HL-60 (cell line): Measurements from ENCODE around the gene DPYSL5.

Source experiments
- TF ChIP-seq, protein P1 (sequence below): IDR thresholded peaks from one replicate; pipeline ENCODE4 v1.5.1; 2011; ENCODE audit warnings: low read length, control low read depth, inconsistent platforms; ENCODE audit not compliant: insufficient read depth
- TF ChIP-seq, protein P2 (sequence below): IDR thresholded peaks from 2 replicates; pipeline ENCODE4 v1.6.1; 2012; ENCODE audit warnings: low read depth; ENCODE audit not compliant: insufficient replicate concordance

DNA sequence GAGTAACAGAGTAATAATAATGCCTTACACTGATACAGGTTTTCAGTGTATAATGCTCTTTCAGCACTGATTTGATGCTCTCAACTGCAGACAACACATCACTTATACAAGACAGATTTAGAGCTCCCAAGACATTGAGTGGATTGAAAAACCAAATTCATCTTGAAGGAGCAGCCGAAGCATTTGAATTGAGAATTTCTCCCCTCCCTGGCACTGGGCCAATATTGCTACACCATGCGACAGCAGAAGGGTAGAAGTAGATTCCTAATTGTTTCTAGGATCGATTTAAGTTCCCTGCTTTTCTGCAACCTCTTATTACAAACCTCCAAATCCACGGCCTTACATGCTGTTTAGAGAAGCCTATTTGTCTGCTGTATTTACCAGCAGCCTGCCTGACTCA lies 46.6 kb upstream of the DPYSL5 start:
- TF ChIP-seq, protein P1, sequence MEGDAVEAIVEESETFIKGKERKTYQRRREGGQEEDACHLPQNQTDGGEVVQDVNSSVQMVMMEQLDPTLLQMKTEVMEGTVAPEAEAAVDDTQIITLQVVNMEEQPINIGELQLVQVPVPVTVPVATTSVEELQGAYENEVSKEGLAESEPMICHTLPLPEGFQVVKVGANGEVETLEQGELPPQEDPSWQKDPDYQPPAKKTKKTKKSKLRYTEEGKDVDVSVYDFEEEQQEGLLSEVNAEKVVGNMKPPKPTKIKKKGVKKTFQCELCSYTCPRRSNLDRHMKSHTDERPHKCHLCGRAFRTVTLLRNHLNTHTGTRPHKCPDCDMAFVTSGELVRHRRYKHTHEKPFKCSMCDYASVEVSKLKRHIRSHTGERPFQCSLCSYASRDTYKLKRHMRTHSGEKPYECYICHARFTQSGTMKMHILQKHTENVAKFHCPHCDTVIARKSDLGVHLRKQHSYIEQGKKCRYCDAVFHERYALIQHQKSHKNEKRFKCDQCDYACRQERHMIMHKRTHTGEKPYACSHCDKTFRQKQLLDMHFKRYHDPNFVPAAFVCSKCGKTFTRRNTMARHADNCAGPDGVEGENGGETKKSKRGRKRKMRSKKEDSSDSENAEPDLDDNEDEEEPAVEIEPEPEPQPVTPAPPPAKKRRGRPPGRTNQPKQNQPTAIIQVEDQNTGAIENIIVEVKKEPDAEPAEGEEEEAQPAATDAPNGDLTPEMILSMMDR, result no peak
- TF ChIP-seq, protein P2, sequence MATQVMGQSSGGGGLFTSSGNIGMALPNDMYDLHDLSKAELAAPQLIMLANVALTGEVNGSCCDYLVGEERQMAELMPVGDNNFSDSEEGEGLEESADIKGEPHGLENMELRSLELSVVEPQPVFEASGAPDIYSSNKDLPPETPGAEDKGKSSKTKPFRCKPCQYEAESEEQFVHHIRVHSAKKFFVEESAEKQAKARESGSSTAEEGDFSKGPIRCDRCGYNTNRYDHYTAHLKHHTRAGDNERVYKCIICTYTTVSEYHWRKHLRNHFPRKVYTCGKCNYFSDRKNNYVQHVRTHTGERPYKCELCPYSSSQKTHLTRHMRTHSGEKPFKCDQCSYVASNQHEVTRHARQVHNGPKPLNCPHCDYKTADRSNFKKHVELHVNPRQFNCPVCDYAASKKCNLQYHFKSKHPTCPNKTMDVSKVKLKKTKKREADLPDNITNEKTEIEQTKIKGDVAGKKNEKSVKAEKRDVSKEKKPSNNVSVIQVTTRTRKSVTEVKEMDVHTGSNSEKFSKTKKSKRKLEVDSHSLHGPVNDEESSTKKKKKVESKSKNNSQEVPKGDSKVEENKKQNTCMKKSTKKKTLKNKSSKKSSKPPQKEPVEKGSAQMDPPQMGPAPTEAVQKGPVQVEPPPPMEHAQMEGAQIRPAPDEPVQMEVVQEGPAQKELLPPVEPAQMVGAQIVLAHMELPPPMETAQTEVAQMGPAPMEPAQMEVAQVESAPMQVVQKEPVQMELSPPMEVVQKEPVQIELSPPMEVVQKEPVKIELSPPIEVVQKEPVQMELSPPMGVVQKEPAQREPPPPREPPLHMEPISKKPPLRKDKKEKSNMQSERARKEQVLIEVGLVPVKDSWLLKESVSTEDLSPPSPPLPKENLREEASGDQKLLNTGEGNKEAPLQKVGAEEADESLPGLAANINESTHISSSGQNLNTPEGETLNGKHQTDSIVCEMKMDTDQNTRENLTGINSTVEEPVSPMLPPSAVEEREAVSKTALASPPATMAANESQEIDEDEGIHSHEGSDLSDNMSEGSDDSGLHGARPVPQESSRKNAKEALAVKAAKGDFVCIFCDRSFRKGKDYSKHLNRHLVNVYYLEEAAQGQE, result no peak
